H1 (cell line): ENCODE results near the gene MPV17L.
"Not testable (repeated sequence)": the region's sequence is repeated elsewhere in the genome, so short reads cannot be mapped to it uniquely, and the experiment has no call there.

Source experiments
- CTCF ChIP-seq, 3 experiments: IDR thresholded peaks; 1 replicate in 2 of 3; 2 replicates in 1 of 3; pipeline versions ENCODE4 v1.5.1 to v1.6.1; 2011; ENCODE audit warnings: low read length in 3 of 3, mild to moderate bottlenecking in 3 of 3, inconsistent platforms in 2 of 3, low read depth in 1 of 3, moderate library complexity in 1 of 3; ENCODE audit not compliant: insufficient read depth in 1 of 3; ENCODE audit errors: control extremely low read depth in 1 of 3
- SAP30 ChIP-seq: fragments of 300-600 bp; sonication (generic); IDR thresholded peaks from 2 replicates; pipeline ENCODE4 v1.7.1; 2012; ENCODE audit warnings: low read length, moderate library complexity, mild to moderate bottlenecking, inconsistent platforms; ENCODE audit not compliant: insufficient read depth, insufficient replicate concordance

- not testable (repeated sequence) for TF ChIP-seq SAP30; CTCF (IDR thresholded peaks at IDR 0.05; ENCODE audit: control extremely low read depth in 1 of 3, insufficient read depth in 1 of 3, low read depth in 1 of 3, low read length in 3 of 3)
Observed at GRCh38 chr16:15393025-15393424, 2.5 kb upstream of the MPV17L start.
